Measurements from ENCODE around the gene AIP.
"Not testable (repeated sequence)": the region's sequence is repeated elsewhere in the genome, so short reads cannot be mapped to it uniquely, and the experiment has no call there.

Gene AIP

GRCh38 chr11:67503119-67504004 lies 20.5 kb downstream of the AIP start:
- in situ Hi-C loops (cut with MboI; ENCODE audit: low pct_unique_long_range_greater_than_20kb, low sequenced_read_pairs), result no loop called here
- no peak for DNase-seq

- DNase-seq, result no peak
Observed at GRCh38 chr11:67504005-67504949, 21.5 kb downstream of the AIP start.

GRCh38 chr11:67504950-67505581 lies 22.2 kb downstream of the AIP start, which contains the start of gene PITPNM1:
TSS of gene PITPNM1 (minus strand) at chr11:67505363. CDS start at chr11:67504180, 1,183 bp downstream.
- DNase-seq, result peak; percentile 23

More at GRCh38 chr11:67504005-67504949, 21.5 kb downstream of the AIP start:
- in situ Hi-C loops (cut with MboI; ENCODE audit: low pct_unique_long_range_greater_than_20kb, low sequenced_read_pairs), result no loop called here

GRCh38 chr11:67505605-67506396 lies 23.0 kb downstream of the AIP start:
- in situ Hi-C loops (cut with MboI; ENCODE audit: low pct_unique_long_range_greater_than_20kb, low sequenced_read_pairs), result no loop called here
- peak; percentile 93 for DNase-seq

More at GRCh38 chr11:67504950-67505581, 22.2 kb downstream of the AIP start, which contains the start of gene PITPNM1:
- in situ Hi-C loops (cut with MboI; ENCODE audit: low pct_unique_long_range_greater_than_20kb, low sequenced_read_pairs), result no loop called here

- in situ Hi-C loops (cut with MboI; ENCODE audit: low pct_unique_long_range_greater_than_20kb, low sequenced_read_pairs), result no loop called here
- DNase-seq, result no peak
Observed at GRCh38 chr11:67506426-67507051, 23.7 kb downstream of the AIP start.

GRCh38 chr11:67507242-67507863 lies 24.5 kb downstream of the AIP start:
- in situ Hi-C loops (cut with MboI; ENCODE audit: low pct_unique_long_range_greater_than_20kb, low sequenced_read_pairs), result no loop called here
- no peak for DNase-seq

GRCh38 chr11:67507864-67508485 lies 25.1 kb downstream of the AIP start, which contains the start of gene CDK2AP2:
TSS of gene CDK2AP2 (minus strand) at chr11:67508162. CDS start at chr11:67508082, 80 bp downstream.
- in situ Hi-C loops (cut with MboI; ENCODE audit: low pct_unique_long_range_greater_than_20kb, low sequenced_read_pairs), result no loop called here
- peak; percentile 99 for DNase-seq

GRCh38 chr11:67508486-67509121 lies 25.8 kb downstream of the AIP start:
- DNase-seq, result peak; percentile 96
- in situ Hi-C loops (cut with MboI; ENCODE audit: low pct_unique_long_range_greater_than_20kb, low sequenced_read_pairs), result no loop called here

GRCh38 chr11:67510023-67510345 lies 27.2 kb downstream of the AIP start:
- in situ Hi-C loops (cut with MboI; ENCODE audit: low pct_unique_long_range_greater_than_20kb, low sequenced_read_pairs), result no loop called here
- no peak for DNase-seq

GRCh38 chr11:67511558-67511957 lies 28.7 kb downstream of the AIP start:
- DNase-seq; in situ Hi-C loops (cut with MboI; ENCODE audit: low pct_unique_long_range_greater_than_20kb, low sequenced_read_pairs): not testable (repeated sequence)

- in situ Hi-C loops (cut with MboI; ENCODE audit: low pct_unique_long_range_greater_than_20kb, low sequenced_read_pairs), result no loop called here
Observed at GRCh38 chr11:67514116-67514515, 31.3 kb downstream of the AIP start.

GRCh38 chr11:67516806-67517205 lies 34.0 kb downstream of the AIP start:
- no peak for DNase-seq
- in situ Hi-C loops (cut with MboI; ENCODE audit: low pct_unique_long_range_greater_than_20kb, low sequenced_read_pairs), result no loop called here

More at GRCh38 chr11:67514116-67514515, 31.3 kb downstream of the AIP start:
- no peak for DNase-seq

- in situ Hi-C loops (cut with MboI; ENCODE audit: low pct_unique_long_range_greater_than_20kb, low sequenced_read_pairs), result no loop called here
- DNase-seq, result no peak
Observed at GRCh38 chr11:67517784-67518552, 35.1 kb downstream of the AIP start.

- DNase-seq, result no peak
- in situ Hi-C loops (cut with MboI; ENCODE audit: low pct_unique_long_range_greater_than_20kb, low sequenced_read_pairs), result no loop called here
Observed at GRCh38 chr11:67519726-67520125, 36.9 kb downstream of the AIP start.

GRCh38 chr11:67520856-67521824 lies 38.3 kb downstream of the AIP start:
- DNase-seq, result no peak
- in situ Hi-C loops (cut with MboI; ENCODE audit: low pct_unique_long_range_greater_than_20kb, low sequenced_read_pairs), result no loop called here
